Astrocyte (in vitro differentiated cells and primary cell): ENCODE data around the gene HIPK2. TPM values are rescaled to one million over a fixed set of nuclear protein-coding genes. Genes with fewer than 3 reads are reported as not detected.

Experiments
- DNase-seq: peaks from one replicate; pipeline ENCODE4 v3.0.0-alpha.2; 2010; ENCODE audit warnings: low read depth
- FAIRE-seq: peaks from 2 replicates; lab custom pipeline; 2011; peaks lifted over from hg19 to GRCh38; lab: Jason Lieb, UNC
- H2AFZ ChIP-seq: 2 replicates; pipeline ENCODE4 v1.6.0; 2012; ENCODE audit warnings: low read depth, low read length, inconsistent platforms
- H3K27ac ChIP-seq: 2 replicates; pipeline ENCODE4 v1.5.1; 2011; ENCODE audit warnings: low read depth, low read length, inconsistent platforms
- H3K27me3 ChIP-seq: 2 replicates; pipeline ENCODE4 v1.6.0; 2011; ENCODE audit warnings: low read length, inconsistent platforms; ENCODE audit not compliant: insufficient read depth
- H3K36me3 ChIP-seq: 2 replicates; pipeline ENCODE4 v1.5.1; 2011; ENCODE audit warnings: low read length, inconsistent platforms; ENCODE audit not compliant: insufficient read depth
- H3K4me1 ChIP-seq: 2 replicates; pipeline ENCODE4 v1.5.1; 2011; ENCODE audit warnings: low read length, inconsistent platforms; ENCODE audit not compliant: insufficient read depth
- H3K4me2 ChIP-seq: 2 replicates; pipeline ENCODE4 v1.6.0; 2012; ENCODE audit warnings: low read length, inconsistent platforms
- H3K4me3 ChIP-seq: 2 replicates; pipeline ENCODE4 v1.5.1; 2011; ENCODE audit warnings: low read depth, mild to moderate bottlenecking, low read length, inconsistent platforms; ENCODE audit not compliant: insufficient read depth
- H3K79me2 ChIP-seq: 2 replicates; pipeline ENCODE4 v1.6.0; 2012; ENCODE audit warnings: mild to moderate bottlenecking, low read length, inconsistent platforms; ENCODE audit not compliant: insufficient read depth
- H3K9ac ChIP-seq: 2 replicates; pipeline ENCODE4 v1.6.0; 2012; ENCODE audit warnings: mild to moderate bottlenecking, low read length, inconsistent platforms
- H3K9me3 ChIP-seq: 2 replicates; pipeline ENCODE4 v1.5.1; 2012; ENCODE audit warnings: low read depth, mild to moderate bottlenecking, low read length, inconsistent platforms; ENCODE audit not compliant: insufficient read depth
- H4K20me1 ChIP-seq: 2 replicates; pipeline ENCODE4 v1.6.0; 2012; ENCODE audit warnings: low read length, inconsistent platforms; ENCODE audit not compliant: insufficient read depth
- H3K27ac Mint-ChIP-seq: one replicate; pipeline ENCODE4 v1.8.0; 2021; ENCODE audit warnings: mild to moderate bottlenecking, mixed read lengths; ENCODE audit not compliant: unreplicated experiment
- H3K27me3 Mint-ChIP-seq: one replicate; pipeline ENCODE4 v1.8.0; 2021; ENCODE audit warnings: low read depth, mixed read lengths; ENCODE audit not compliant: unreplicated experiment
- H3K36me3 Mint-ChIP-seq: one replicate; pipeline ENCODE4 v1.8.0; 2021; ENCODE audit warnings: low read depth, mixed read lengths; ENCODE audit not compliant: unreplicated experiment
- H3K4me1 Mint-ChIP-seq: one replicate; pipeline ENCODE4 v1.8.0; 2021; ENCODE audit warnings: low read depth, mixed read lengths; ENCODE audit not compliant: unreplicated experiment
- H3K4me3 Mint-ChIP-seq: one replicate; pipeline ENCODE4 v1.8.0; 2021; ENCODE audit warnings: mild to moderate bottlenecking, moderate library complexity, mixed read lengths; ENCODE audit not compliant: unreplicated experiment
- H3K9me3 Mint-ChIP-seq: one replicate; pipeline ENCODE4 v1.8.0; 2021; ENCODE audit warnings: mild to moderate bottlenecking, mixed read lengths; ENCODE audit not compliant: unreplicated experiment
- EZH2 ChIP-seq: IDR thresholded peaks from 2 replicates; pipeline ENCODE4 v1.6.1; 2012; ENCODE audit warnings: mild to moderate bottlenecking, low read length, inconsistent platforms; ENCODE audit not compliant: insufficient read depth
- total RNA-seq: library from RNA; stranded (reverse); gene quantifications from 2 replicates; pipeline ENCODE4 v1.2.1, GENCODE V29; 2021
- TF ChIP-seq, protein P1 (sequence below): IDR thresholded peaks from 2 replicates; pipeline ENCODE4 v1.5.1; 2011; ENCODE audit warnings: low read depth, mild to moderate bottlenecking, inconsistent platforms, low read length, moderate library complexity; ENCODE audit not compliant: insufficient read depth

The HIPK2 gene
- total RNA-seq, 1 donor from 2014 or later, result 35.8 TPM

DNA sequence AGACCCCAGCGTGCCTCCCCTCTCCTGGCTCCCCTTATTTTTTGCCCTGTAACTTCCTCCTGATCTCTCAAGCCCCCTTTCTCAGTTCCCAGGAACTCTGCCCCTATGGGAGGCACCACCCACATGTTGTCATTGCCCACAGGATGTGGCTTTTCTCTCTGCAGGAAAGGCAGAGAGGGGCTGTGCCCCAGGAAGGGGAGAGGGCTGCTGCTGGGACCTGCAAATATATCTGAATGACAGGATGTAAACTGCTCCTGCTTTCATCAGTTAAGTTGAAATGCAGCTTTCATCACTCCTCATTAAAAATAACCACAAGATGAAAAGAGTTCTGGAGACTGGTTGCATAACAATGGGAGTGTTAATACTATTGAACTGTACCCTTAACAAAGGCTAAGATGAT lies 151.0 kb downstream of the HIPK2 start:
- H3K9me3 Mint-ChIP-seq, result no peaks in the 10 kb centered on the region
- H3K36me3 Mint-ChIP-seq, result peaks cover 48% of the 10 kb centered on the region

GRCh38 chr7:139623518-139623917 lies 154.3 kb downstream of the HIPK2 start:
- peaks cover 27% of the 10 kb centered on the region for H3K36me3 ChIP-seq
- H2AFZ ChIP-seq, result no peak overlapping the region
- Mint-ChIP-seq H3K27me3 (no peaks in the 10 kb centered on the region), H3K36me3 (peaks cover 36% of the 10 kb centered on the region), H3K4me1 (peaks cover 7% of the 10 kb centered on the region), H3K9me3 (no peaks in the 10 kb centered on the region), H3K27ac (no peak overlapping the region), H3K4me3 (no peak overlapping the region)
- H3K27ac ChIP-seq, result no peak overlapping the region
- no peaks in the 10 kb centered on the region for H3K79me2 ChIP-seq
- H3K9ac ChIP-seq, result no peak overlapping the region
- H3K9me3 ChIP-seq, result no peaks in the 10 kb centered on the region
- no peaks in the 10 kb centered on the region for H3K27me3 ChIP-seq
- TF ChIP-seq, protein P1, sequence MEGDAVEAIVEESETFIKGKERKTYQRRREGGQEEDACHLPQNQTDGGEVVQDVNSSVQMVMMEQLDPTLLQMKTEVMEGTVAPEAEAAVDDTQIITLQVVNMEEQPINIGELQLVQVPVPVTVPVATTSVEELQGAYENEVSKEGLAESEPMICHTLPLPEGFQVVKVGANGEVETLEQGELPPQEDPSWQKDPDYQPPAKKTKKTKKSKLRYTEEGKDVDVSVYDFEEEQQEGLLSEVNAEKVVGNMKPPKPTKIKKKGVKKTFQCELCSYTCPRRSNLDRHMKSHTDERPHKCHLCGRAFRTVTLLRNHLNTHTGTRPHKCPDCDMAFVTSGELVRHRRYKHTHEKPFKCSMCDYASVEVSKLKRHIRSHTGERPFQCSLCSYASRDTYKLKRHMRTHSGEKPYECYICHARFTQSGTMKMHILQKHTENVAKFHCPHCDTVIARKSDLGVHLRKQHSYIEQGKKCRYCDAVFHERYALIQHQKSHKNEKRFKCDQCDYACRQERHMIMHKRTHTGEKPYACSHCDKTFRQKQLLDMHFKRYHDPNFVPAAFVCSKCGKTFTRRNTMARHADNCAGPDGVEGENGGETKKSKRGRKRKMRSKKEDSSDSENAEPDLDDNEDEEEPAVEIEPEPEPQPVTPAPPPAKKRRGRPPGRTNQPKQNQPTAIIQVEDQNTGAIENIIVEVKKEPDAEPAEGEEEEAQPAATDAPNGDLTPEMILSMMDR, result no peak
- no peak for TF ChIP-seq EZH2
- H4K20me1 ChIP-seq, result peaks cover 22% of the 10 kb centered on the region
- no peaks in the 10 kb centered on the region for H3K4me1 ChIP-seq
- DNase-seq (no peak), FAIRE-seq (no peak)
- H3K4me2 ChIP-seq, result no peak overlapping the region
- no peak overlapping the region for H3K4me3 ChIP-seq

More for the DNA sequence above, 151.0 kb downstream of the HIPK2 start:
- no peaks in the 10 kb centered on the region for H3K4me1 ChIP-seq
- no peak overlapping the region for H3K4me3 ChIP-seq
- H4K20me1 ChIP-seq, result peaks cover 9% of the 10 kb centered on the region
- DNase-seq (no peak), FAIRE-seq (no peak)
- H3K79me2 ChIP-seq, result no peaks in the 10 kb centered on the region
- H3K27ac ChIP-seq, result no peak overlapping the region
- TF ChIP-seq, protein P1, result no peak
- no peak for TF ChIP-seq EZH2
- Mint-ChIP-seq H3K27ac (no peak overlapping the region), H3K4me3 (no peak overlapping the region), H3K4me1 (peaks cover 7% of the 10 kb centered on the region), H3K27me3 (no peaks in the 10 kb centered on the region)
- no peaks in the 10 kb centered on the region for H3K9me3 ChIP-seq
- H2AFZ ChIP-seq, result no peak overlapping the region
- no peaks in the 10 kb centered on the region for H3K27me3 ChIP-seq
- peaks cover 37% of the 10 kb centered on the region for H3K36me3 ChIP-seq
- H3K4me2 ChIP-seq, result no peak overlapping the region
- no peak overlapping the region for H3K9ac ChIP-seq

DNA sequence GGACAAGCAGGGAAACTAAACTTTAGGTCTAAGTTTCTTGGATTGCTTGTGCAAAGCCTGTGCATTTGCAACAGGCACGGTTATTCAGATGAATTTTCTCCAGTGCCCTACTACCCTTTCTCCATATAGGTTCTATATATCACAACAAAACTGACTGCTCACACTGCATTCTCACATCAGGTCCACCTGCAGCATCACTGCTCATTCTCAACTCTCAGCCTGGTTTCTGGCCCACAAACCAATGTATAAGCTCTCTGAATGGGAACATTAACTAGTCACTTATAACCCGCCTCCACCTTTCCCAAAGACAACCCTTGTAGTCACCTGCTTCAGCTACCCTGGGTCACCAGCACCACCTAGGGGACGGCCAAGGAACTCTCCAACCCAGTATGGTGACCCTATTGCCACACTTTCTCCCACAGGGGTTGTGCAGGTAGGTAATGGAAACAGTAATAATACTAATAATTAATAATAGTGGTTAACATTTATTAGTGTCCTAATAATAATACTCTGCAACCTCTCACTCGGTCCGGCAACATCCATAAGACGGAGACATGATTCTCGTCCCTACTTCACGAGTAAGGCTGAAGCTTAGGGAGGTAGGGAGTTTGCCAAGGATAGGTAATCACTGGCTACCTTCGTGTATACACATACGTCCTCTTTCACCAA lies 157.0 kb downstream of the HIPK2 start:
- Histone ChIP-seq H3K9me3 (no peaks in the 10 kb centered on the region), H3K79me2 (no peaks in the 10 kb centered on the region), H3K4me1 (no peaks in the 10 kb centered on the region), H3K4me3 (no peak overlapping the region), H3K27ac (no peak overlapping the region), H3K27me3 (no peaks in the 10 kb centered on the region), H3K9ac (no peak overlapping the region), H3K4me2 (no peak overlapping the region), H2AFZ (no peak overlapping the region), H4K20me1 (peaks cover 23% of the 10 kb centered on the region), H3K36me3 (peaks cover 37% of the 10 kb centered on the region)
- DNase-seq (no peak), FAIRE-seq (no peak)
- no peak for TF ChIP-seq EZH2
- TF ChIP-seq, protein P1, result peak; percentile 50
- peaks cover 22% of the 10 kb centered on the region for H3K36me3 Mint-ChIP-seq
- H3K27me3 Mint-ChIP-seq, result no peaks in the 10 kb centered on the region
- H3K4me3 Mint-ChIP-seq, result no peak overlapping the region
- no peak overlapping the region for H3K27ac Mint-ChIP-seq
- H3K9me3 Mint-ChIP-seq, result no peaks in the 10 kb centered on the region
- H3K4me1 Mint-ChIP-seq, result no peaks in the 10 kb centered on the region
